HG02678 (cell line): ENCODE results near the gene ALOX12.
"Not testable (repeated sequence)": the region's sequence is repeated elsewhere in the genome, so short reads cannot be mapped to it uniquely, and the experiment has no call there.

ENCODE experiments used
- ATAC-seq: cut with Tn5 transposase; IDR thresholded peaks from one replicate; pipeline ENCODE4 v1.9.1; 2021; ENCODE audit warnings: mild to moderate bottlenecking, moderate library complexity; ENCODE audit not compliant: unreplicated experiment

ALOX12 gene

GRCh38 chr17:7043497-7044198 lies 47.8 kb downstream of the ALOX12 start, which contains the start of gene SLC16A11:
Gene SLC16A11 (minus strand): TSS chr17:7044092. CDS start chr17:7043513, 579 bp downstream.
- ATAC-seq = no peak

DNA sequence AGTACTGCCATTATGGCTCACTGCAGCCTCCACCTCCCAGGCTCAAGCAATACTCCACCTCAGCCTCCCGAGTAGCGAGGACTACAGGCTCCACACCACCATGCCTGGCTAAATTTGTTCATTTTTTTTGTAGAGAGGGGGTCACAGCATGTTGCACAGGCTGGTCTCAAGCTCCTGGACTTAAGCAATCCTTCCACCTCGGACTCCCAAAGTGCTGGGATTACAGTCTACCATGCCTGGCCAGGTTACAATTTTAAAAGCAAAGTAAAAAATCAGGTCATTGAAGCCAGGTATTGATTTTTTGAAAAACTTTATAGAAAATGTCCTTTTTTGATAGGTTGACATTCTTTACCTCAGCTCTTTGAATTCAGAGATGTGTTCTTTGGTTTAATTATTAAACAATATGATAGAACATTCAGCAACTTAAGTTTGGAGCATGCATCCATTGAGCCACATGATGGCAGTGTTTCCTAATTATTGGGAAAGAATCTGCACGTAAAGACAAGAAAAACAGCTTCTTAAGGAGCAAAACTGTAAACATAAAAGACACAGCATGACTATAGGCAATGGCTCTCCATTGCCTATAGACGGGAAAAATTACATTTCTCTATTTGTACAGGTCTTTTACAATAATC lies 49.8 kb downstream of the ALOX12 start:
- no peak for ATAC-seq

DNA sequence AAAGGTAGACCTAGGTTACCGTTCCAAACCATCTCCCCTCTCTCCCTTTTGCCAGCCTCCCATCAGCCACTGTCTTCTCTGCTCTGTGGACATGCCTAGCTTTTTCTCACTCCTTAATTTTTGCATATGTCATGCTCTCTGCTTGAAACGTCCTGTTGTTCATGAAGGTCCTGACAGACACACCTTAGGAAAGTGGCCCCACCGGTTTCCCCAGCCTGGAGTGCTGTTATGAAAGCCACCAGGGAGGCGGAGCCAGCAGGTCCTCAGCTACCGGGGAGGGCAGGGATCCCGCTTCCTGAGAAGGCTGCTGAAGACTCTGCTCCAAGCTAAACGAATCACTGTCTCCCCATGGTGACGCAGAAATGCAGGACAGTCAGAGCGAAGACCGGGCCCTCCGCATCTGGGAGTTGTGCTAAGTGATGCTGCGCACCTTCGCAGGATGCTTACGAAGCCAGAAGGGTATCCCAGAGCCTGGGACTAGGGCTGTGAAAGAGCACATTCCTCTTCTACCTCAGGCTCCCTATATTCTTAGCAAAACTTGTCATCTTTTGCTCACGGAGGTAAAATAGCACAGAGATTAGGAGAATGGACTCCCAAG lies 50.4 kb downstream of the ALOX12 start:
- no peak for ATAC-seq

GRCh38 chr17:7046725-7047397 lies 51.0 kb downstream of the ALOX12 start:
- not testable (repeated sequence) for ATAC-seq

DNA sequence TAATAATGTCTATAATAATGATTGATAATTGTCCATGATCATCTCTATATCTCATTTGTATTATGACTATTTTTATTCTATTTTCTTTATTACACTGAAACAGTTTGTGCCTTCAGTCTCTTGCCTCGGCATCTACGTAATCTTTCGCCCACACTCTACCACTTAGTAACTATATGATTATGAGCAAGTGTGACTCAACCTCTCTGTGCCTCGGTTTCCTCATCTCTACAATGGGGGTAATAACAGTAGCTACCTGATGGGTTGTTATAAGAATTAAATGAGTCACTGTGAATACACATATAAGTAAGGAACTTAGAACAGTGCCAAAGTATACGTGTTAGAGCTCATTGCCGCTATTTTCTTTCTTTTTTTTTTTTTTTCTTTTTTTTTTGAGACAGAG lies 51.7 kb downstream of the ALOX12 start:
- ATAC-seq = no peak

DNA sequence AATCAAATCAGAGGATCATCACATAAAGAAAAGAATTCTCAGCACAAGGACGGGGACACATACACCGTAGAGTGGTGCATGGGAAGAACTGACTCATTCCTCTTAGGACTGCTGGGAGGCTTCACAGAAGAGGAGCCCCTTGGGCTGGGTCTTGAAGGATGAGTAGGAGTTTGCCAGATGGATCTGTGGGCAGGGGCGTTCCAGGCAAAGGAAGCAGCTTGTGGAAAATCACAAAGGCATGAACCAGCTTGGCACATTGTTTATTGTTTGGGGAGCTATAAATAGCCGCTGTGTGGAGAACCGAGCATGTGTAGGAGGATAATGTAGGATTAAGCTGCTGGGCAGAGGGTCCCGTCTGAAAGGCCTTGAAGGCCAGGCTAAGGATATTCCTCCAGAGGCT lies 53.1 kb downstream of the ALOX12 start:
- no peak for ATAC-seq

GRCh38 chr17:7050583-7050982 lies 54.7 kb downstream of the ALOX12 start:
- not testable (repeated sequence) for ATAC-seq

DNA sequence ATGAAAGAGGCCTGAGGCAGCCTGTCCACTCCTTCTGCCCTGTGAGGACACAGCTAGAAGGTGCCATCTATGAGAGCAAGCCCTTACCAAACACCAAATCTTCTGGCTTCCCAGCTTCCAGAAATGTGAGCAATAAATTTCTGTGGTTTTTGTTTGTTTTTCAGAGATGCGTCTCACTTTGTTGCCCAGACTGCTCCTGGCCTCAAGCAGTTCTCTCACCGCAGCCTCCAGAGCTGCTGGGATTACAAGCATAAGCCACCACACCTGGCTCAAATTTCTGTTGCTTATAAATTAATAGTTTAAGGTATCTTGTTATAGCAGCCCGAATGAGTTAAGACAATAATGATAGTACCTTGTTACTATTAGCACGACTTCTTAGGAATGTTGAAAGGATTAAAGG lies 60.5 kb downstream of the ALOX12 start:
- no peak for ATAC-seq

DNA sequence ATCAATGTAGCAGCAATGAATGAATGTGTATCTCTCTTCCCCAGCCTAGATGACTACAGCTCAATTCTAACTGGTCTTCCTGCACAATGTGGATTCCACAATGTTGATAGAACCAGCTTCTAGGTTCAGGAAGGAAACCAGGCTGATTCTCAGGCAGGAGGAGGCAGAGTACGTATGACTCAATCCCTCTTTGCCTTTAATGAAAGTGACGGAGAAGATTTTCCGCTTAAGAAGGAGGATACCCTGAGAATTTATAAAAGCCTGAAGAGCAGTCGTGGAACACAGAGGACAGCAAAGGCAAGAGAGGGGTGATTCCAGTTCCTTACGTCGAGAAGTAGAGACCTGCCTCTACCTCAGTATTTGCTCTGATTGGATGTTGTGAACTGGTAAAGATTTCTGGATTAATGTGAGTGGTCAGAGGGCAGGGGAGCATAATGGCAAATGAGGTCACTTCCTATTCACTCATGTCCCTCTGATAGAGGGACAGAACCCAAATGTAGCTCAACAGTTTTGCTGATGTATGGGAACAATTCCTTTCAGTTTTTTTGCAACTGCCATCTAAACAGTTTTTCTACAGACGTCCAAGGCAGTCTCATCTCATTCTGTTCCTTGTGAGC lies 63.1 kb downstream of the ALOX12 start:
- ATAC-seq = no peak
